ENCODE data around the gene PRKD1.

Gene PRKD1

GRCh38 chr14:29821661-29822429 lies 105.8 kb downstream of the PRKD1 start:
- Histone ChIP-seq H3K4me3 (ENCODE audit: low read depth in 1 of 2, low read length in 1 of 2) (no peak overlapping the region), H3K4me1 (ENCODE audit: control insufficient read depth in 1 of 2, insufficient read depth in 1 of 2, low read depth in 1 of 2, low read length in 1 of 2) (no peaks in the 10 kb centered on the region), H3K27ac (no peak overlapping the region), H3K27me3 (no peaks in the 10 kb centered on the region), H3K36me3 (no peaks in the 10 kb centered on the region), H3K9me3 (no peaks in the 10 kb centered on the region)
- no peak for TF ChIP-seq CTCF (IDR thresholded peaks at IDR 0.05)

GRCh38 chr14:29821242-29821641 lies 106.4 kb downstream of the PRKD1 start:
- Histone ChIP-seq H3K4me1 (ENCODE audit: control insufficient read depth in 1 of 2, insufficient read depth in 1 of 2, low read depth in 1 of 2, low read length in 1 of 2) (no peaks in the 10 kb centered on the region), H3K27ac (no peak overlapping the region), H3K36me3 (no peaks in the 10 kb centered on the region), H3K9me3 (no peaks in the 10 kb centered on the region), H3K27me3 (no peaks in the 10 kb centered on the region), H3K4me3 (ENCODE audit: low read depth in 1 of 2, low read length in 1 of 2) (no peak overlapping the region)
- no peak for TF ChIP-seq CTCF (IDR thresholded peaks at IDR 0.05)

GRCh38 chr14:29820785-29821184 lies 106.9 kb downstream of the PRKD1 start:
- Histone ChIP-seq H3K27ac (no peak overlapping the region), H3K4me1 (ENCODE audit: control insufficient read depth in 1 of 2, insufficient read depth in 1 of 2, low read depth in 1 of 2, low read length in 1 of 2) (no peaks in the 10 kb centered on the region), H3K4me3 (ENCODE audit: low read depth in 1 of 2, low read length in 1 of 2) (no peak overlapping the region), H3K9me3 (no peaks in the 10 kb centered on the region), H3K36me3 (no peaks in the 10 kb centered on the region), H3K27me3 (no peaks in the 10 kb centered on the region)
- no peak for TF ChIP-seq CTCF (IDR thresholded peaks at IDR 0.05)

- no peak for TF ChIP-seq CTCF (IDR thresholded peaks at IDR 0.05)
- H3K9me3 ChIP-seq = no peaks in the 10 kb centered on the region
- H3K27me3 ChIP-seq = no peaks in the 10 kb centered on the region
- H3K36me3 ChIP-seq = no peaks in the 10 kb centered on the region
- H3K27ac ChIP-seq = no peak overlapping the region
- no peak overlapping the region for H3K4me3 ChIP-seq (ENCODE audit: low read depth in 1 of 2, low read length in 1 of 2)
- no peaks in the 10 kb centered on the region for H3K4me1 ChIP-seq (ENCODE audit: control insufficient read depth in 1 of 2, insufficient read depth in 1 of 2, low read depth in 1 of 2, low read length in 1 of 2)
Measured at GRCh38 chr14:29817767-29818405, 109.8 kb downstream of the PRKD1 start.

GRCh38 chr14:29815016-29815674 lies 112.5 kb downstream of the PRKD1 start:
- H3K36me3 ChIP-seq = no peaks in the 10 kb centered on the region
- no peaks in the 10 kb centered on the region for H3K27me3 ChIP-seq
- H3K27ac ChIP-seq = no peak overlapping the region
- no peaks in the 10 kb centered on the region for H3K9me3 ChIP-seq
- H3K4me3 ChIP-seq (ENCODE audit: low read depth in 1 of 2, low read length in 1 of 2) = no peak overlapping the region
- TF ChIP-seq CTCF (IDR thresholded peaks at IDR 0.05) = no peak
- no peaks in the 10 kb centered on the region for H3K4me1 ChIP-seq (ENCODE audit: control insufficient read depth in 1 of 2, insufficient read depth in 1 of 2, low read depth in 1 of 2, low read length in 1 of 2)
